Left lobe of liver (tissue), 2 donors: ENCODE data around the gene LARGE1. TPM values are rescaled to one million over a fixed set of nuclear protein-coding genes. Genes with fewer than 3 reads are reported as not detected.
A peak's percentile ranks its signal among the peaks of the same experiment; 100 is the strongest.

Source experiments
- ATAC-seq: fragments of 200-7000 bp; cut with Tn5 transposase; one replicate; pipeline ENCODE4 v1.9.1; 2020; ENCODE audit warnings: mild to moderate bottlenecking, moderate library complexity
- DNase-seq: peaks from one replicate; pipeline ENCODE4 v3.0.0-alpha.2; 2020; ENCODE audit warnings: low spot score
- total RNA-seq: library from RNA; stranded (reverse); gene quantifications from one replicate; pipeline ENCODE4 v1.2.1, GENCODE V29; 2021
- donor health status: DM: no; HTN: no; CAD: no; lungs with moderate emphysema.
- donor health status: DM: no; HTN: yes; CAD: no.

The LARGE1 gene
- total RNA-seq, 1 donor from 2014 or later = 27.2 TPM

DNA sequence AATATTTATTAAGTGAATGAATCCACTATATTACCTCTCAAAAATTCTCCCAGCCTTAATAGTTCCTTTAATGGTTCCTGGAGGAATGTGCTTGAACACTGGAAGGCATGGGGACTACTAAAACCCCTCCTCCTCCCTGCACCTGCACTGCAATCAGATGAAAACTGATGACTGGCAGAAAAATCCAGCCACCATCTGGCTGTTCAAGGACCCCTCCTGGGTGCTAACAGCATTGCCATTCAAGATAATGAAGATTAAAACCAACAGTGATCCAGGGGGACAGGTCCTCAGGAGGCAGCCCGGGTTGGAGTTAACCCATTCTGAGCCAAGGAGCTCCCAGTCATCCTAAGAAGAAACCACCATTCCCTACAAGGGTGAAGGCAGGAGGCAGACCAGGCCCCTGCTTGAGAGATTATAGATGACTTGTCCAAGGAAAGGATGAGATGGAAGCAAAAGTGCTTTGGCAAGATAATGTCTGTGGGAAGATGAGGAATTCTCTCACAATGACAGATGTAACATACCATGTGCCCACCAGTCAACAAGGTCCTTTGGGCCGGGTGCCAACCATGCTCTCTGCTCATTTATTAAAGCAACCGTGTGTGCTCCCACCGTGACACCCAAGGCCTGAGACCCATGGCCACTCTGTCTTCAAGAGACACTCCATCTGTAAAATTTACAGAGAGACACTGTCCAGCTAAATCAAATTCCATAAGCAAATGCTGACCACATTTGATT is 90.6 kb downstream of the LARGE1 start:
- DNase-seq = no peak
- ATAC-seq = no peak

DNA sequence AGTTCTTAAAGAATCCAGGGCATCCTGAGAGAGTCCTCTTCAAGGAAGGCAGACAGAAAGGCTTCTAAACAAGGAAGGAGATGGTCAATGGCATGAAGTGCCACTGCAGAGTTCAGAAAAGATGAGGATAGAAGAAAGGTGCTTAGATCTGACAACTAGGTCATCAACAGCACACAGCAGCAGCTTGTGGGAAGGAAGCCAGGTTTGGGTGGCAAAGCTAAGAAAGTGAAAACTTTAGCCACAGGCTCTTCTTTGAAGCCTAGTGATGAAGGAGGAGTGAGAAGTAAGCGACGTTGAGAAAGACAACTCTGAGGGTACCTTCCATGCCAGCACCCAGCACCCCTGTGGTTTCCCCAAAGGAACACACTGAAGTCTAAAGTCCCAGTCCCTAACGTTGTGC is 92.0 kb downstream of the LARGE1 start:
- ATAC-seq = no peak
- no peak for DNase-seq

DNA sequence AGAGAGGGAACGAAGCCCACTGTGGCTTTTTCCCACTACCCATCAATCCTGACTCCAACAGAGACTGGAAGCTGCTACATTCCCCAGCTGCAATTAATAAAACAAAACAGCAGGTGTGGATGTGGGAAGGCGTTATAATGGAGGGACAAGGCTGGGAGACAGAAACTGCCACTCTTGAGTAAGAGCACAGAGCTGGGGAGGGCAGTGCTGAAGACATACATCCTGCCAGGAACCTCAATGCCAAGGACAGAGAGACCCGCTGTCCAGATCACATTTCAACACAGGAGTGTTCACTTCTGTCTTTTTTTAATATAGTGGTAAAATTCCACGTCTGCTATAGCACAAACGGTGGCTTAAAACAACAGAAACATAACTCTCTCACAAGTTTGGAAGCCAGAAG is 94.5 kb downstream of the LARGE1 start:
- DNase-seq = no peak
- ATAC-seq = no peak

DNA sequence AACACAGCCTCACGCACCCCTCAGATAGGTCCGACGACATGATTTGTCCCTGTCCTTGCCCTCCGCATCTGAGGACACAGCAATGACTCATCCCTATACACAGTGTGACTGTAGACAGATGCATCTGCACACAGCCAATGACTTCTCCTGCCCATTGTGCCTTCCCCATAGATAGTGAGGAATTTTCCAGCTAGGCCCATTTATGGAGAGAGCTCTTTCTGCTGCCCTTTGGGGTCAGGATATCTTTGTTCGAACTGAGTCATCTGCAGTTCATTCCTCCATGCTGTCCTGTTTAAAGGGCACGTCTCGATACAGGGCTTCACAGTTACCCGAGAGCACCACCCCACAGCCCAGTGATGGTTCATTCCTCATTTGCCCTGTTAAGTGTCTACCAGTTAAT is 96.7 kb downstream of the LARGE1 start:
- ATAC-seq (peak; percentile 28), DNase-seq (no peak)

DNA sequence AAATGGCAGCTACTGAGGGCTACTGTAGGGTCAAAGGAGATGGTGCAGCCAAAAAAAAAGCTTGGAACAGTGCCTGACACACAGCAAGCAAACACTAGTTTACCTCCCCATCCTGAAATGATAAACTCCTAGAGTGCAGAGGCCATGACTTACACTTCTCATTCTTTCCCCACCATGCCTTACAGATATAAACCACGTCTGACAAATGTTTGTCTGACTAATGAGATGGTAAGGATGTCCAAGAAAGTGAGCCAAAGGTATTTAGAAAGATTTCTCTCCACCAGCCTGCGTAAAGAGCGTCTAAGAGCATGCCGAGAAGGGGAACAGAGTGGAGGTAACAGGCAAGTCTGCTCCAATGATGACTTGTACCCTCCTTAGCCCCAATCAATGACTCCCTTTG is 99.0 kb downstream of the LARGE1 start:
- no peak for DNase-seq

DNA sequence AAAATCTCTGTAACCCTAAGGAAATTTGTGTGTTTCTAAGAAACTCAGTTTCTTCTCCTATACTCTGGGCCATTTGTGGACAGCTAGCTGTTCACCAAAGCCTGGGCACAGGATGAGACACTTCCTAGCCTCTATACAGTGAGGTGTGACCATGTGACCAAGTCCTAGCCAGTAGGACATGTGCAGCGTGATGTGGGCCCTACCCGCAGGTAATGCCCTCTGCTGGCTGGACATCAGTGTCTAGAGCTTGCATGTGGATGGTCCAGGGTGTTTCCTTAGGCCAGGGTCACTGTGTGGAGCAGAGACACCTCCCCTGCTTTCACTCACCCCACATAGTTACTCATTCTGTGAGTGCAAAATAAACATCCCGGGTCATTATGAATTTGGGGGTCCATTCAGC is 100.5 kb downstream of the LARGE1 start:
- ATAC-seq = peak; percentile 24
- DNase-seq = no peak

More for the DNA sequence above, 99.0 kb downstream of the LARGE1 start:
- no peak for ATAC-seq

DNA sequence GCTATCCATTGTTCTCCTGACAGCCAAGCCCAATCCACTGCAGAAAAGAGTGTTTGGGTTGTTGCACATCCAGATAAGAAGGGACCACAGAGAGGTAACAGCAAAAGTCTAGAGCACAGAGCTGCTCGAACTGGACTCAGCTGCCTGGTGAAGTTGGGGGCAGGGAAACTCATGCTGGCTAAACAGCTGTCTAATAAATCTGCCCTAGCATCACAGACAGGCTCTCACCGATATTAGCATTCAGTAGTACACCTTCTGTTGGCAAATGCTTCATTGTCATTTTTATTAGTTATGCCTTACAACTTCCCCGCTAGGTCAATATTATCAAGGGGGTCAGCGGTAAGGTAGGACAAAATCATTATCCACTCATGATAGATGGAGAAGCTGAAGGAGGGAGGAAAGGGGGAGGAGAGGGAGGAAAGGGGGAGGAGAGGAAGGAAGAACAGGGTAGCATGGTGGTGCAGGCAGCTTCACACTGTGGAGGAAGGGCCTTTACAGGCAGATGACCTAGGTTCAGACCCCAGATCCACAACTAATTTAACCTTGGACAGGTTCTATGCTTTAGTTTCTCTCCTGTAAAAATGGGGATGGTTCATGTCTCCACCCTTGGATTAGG is 102.7 kb downstream of the LARGE1 start:
- no peak for DNase-seq
- ATAC-seq = no peak

DNA sequence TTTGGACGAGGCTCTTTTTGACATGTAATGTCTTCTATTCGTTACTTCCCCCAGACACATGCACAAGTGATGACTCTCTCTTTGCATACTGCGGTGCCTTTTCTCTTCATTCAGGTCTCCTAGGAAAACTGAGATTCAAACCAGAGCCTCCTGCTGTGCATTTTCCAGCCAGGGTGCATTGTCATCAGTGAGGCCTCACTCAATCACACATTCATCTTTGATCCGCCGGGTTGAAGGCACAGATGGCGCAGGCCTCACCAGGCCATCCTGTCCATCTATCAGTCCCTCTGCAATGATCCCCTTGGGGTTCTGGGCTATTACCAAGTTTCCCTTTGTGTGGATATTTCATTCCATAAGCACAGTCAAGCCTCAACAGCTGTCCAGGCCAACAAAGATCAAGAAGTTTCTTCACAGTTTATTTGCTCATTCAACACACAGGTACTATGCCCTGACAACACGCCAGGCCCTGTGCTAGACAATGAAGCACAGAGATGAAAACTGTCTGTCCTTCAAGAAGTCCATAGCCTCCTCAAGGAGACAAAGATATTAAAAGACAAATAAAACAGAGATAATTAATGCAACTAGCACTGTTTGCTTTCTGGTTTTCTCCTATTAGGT is 107.8 kb downstream of the LARGE1 start:
- no peak for DNase-seq
- peak; percentile 86 for ATAC-seq

DNA sequence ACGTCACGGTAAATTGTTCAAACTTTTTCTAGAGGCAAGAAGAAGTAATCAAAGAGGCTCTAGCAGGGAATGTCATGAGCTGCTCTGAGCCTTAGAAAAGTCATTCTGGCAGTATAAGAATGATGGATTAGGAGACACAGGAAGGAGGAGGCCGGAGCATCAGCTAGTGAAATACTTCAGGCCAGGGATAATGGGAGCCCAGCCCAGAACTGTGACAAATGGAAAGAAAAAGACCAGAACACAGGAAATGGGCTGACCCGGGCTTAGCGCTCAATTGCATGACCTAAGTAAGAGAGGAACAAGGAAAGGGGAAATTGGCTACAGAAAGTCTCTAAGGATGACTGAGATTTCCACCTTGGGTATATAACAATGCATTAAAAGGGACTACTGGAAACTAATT is 108.6 kb downstream of the LARGE1 start:
- ATAC-seq (peak; percentile 41), DNase-seq (no peak)

DNA sequence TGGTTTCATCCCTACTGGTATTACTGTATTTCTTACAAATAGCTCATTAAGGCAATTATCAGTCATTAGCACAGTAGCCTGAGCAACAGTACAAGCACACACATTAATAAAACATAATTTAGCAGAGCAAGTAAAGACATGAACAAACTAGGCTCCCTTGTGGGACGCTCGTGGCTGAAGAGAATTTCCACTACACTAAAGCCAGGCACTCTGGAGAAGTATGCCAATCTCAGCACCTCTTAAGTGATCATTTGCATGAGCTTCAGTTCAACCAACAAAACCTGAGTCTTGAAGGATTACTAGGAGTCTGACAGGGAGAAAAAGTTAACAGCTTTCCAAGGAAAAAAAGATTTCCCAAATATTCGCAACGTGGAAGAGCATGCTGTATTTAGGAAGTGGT is 109.1 kb downstream of the LARGE1 start:
- ATAC-seq (no peak), DNase-seq (no peak)

DNA sequence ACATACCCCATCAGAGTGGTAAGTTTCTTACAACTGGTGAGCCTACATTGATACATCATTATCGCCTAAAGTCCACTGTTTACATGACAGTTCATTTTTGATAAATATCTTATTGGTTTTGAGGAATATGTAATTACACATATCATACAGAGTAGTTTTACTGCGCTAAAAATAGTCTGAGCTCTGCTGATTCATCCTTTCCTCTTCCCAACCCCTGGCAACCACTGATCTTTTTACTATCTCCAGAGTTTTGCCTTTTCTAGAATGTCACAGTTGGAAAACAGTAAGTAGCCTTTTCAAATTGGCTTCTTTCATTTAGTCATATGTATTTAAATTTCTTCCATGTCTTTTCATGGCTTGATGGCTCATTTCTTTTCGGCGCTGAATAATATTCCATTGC is 112.8 kb downstream of the LARGE1 start:
- ATAC-seq = no peak
- no peak for DNase-seq

DNA sequence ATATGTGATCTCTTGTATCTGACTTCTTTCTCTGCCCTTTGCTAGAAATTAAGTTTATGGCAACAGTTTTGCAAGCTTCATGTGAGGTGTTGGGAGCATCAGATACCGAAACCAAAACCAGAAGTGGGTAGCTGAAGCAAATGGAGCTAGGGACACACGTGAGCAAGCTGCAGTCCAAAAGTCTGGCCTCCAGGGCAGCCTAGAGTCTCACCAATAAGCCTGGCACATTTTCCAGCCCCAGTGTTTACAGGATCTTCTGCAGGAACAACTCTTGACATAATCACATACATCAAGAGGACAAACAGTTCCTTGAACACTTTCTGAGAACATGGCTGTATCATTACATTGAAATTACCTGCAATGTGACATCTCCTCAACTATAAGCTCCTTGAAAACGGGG is 114.1 kb downstream of the LARGE1 start:
- DNase-seq (peak; percentile 69), ATAC-seq (peak; percentile 97)

DNA sequence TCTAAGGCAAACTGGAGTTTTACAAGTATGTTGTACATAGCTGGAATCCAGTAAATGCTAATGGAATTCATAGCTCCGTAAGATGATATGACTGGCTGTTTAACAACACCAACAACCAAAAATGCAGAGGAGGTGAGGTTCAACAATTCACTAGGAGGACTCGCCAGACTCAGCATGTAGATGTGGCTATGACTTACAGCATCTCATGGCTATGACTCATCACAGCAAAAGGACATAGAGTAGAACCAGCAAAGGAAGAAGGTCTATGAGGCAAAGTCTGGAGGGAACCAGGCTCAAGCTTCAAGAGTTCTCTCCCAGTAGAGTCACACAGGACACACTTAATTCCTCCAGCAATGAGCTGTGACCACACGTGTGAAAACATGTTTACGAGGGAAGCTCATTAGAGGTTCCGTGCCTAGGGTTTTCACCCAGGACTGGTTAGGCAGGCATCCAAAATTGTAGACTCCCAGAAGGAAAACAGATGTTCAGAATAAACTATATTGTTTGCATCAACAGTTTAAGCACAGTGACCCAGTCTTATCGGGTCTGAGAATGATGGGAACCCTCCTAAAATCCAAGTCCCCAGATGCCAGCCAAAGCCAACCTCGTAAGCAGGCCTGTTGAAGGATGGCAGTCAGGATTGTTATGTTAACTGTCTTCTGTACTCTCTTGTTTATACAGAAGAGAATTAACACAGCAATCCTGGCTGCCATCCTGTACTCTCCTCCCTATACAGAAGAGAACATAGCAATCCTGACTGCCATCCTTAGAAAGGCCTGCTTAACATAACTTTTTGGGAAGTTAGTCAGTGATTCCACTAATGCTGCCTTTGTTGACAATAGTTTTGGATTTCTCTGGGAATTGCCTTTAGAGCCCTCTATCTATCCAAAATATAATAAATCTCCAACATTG is 116.6 kb downstream of the LARGE1 start:
- ATAC-seq (no peak), DNase-seq (no peak)

DNA sequence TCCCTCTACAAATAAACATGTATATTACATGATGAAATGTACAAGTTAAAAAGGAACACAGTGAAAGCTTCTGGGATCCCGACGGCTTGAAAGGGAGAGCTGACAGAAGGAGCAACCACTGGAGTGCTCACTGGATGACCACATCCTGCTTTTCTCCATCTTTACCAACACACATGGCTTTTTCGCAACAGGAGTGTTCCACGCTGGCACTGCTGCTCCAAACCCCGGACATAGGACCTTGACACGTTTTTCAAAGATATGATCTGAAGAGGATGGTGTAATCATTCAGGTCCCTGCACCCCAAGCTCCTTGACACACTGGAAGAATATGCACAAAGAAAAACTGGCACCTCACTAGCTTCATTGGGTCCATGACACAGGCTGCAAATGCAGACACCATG is 121.9 kb downstream of the LARGE1 start:
- DNase-seq (no peak), ATAC-seq (no peak)

DNA sequence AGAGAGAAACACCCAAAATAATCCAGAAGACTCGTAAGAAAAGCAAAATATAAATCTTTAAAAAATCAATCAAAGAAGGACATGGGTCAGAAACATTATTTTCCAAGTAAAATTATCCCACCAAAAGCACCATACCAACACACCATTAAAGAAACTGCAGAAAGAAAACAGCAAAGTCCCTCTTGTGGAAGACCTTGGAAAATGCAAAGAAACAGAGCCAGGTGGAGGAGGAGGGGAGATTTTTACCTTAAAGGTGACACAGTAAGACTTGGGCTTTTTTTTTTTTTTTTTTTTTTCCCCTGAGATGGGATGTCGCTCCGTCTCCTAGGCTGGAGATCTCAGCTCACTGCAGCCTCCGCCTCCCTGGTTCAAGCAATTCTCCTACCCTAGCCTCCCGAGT is 123.8 kb downstream of the LARGE1 start:
- DNase-seq (no peak), ATAC-seq (no peak)

DNA sequence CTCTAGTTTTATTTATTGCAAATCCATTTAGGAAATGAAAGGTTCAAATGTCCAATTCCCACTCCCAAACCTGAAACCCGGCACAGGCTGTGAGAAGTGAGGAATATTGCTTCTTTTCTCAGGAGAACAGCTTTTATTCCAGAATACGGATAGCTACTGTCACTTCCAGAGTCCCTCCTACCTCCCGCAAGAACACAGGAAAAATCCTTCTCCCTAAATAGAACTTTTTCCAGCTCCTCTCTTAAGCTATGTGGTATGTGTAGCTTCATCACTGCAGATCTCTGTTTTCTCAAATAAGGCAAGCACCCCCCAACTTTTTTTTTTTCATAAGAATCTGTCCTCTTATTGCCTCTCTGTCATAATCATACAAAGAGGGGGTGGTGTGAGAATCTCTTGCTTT is 126.8 kb downstream of the LARGE1 start:
- DNase-seq (no peak), ATAC-seq (no peak)

DNA sequence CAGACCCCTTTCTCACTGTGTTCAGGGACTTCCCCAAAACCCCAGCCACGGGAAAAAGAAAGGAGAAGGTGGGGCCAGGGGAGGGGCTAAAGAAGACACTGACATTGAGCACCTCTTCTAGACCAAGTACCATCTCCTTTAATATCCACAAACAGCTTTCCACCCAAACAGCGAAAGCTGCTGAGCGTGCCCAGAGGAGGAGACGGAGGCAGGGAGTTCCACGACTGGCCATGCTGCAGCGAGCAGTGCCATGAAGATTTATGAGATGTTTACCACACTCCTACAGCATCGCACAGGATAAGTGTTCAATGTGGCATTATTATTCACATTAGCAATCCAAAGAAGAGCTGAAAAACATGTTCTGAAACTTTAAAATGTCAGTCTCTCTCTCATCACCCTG is 127.4 kb downstream of the LARGE1 start:
- DNase-seq (no peak), ATAC-seq (no peak)

DNA sequence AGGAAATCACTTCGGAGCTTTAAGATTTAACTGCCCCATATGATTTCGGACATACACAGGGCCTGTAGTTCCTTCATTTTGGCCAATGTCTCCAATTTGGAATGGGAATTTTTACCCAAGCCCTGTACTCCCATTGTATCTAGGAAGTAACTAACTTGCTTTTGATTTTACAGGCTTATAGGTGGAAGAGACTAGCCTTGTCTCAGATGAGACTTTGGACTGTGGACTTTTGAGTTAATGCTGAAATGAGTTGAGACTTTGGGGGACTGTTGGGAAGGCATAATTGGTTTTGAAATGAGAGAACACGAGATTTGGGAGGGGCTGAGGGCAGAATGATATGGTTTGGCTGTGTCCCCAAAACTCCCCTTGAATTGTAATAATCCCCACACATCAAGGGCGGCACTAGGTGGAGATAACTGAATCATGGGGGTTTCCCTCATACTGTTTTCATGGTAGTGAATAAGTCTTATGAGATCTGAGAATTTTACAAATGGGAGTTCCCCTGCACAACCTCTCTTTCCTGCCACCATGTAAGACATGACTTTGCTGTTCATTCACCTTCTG is 130.5 kb downstream of the LARGE1 start:
- ATAC-seq (no peak), DNase-seq (no peak)

DNA sequence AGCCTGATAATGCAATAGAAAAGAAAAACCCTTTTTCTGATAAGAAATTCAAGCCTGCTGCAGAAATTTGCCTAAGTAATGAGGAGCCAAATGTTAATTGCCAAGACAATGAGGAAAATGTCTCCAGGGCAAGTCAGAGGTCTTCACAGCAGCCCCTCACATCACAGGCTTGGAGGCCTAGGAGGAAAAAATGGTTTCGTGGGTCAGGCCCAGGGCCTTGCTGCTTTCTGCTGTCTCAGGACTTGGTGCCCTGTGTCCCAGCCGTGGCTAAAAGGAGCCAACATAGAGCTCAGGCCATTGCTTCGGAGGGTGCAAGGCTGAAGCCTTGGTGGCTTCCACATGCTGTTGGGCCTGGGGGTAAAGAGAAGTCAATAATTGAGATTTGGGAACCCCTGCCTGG is 131.3 kb downstream of the LARGE1 start:
- DNase-seq (no peak), ATAC-seq (no peak)

DNA sequence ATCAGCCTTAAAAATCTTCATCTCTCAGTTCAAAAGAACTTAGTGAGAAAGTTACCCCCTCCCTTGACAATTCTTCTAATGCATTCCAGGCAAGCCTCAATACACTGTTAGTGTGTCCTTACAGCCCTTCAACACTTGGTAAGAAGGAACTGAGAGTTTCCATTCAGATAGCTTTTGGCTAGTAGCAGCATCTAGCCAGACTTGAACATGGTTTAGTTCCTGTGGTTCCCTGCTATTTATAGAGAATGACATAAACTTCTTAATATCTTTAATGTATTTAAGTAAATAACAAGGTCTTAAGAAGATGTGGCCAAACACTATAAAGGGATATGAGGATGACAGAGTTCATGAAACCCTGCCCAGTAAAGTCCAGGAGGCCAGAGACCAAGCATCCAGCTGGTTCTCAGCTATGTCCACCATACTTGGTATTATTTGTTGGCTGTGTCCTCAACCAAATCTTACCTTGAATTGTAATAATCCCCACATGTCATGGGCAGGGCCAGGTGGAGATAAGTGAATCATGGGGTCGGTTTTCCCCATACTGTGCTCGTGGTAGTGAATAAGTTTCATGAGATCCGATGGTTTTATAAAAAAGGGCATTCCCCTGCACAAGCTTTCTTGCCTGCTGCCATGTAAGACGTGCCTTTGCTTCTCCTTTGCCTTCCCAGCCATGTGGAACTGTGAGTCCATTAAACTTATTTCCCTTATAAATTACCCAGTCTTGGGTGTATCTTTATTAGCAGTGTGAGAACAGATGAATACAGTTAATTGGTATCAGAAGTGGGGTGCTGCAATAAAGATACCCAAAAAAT is 132.4 kb downstream of the LARGE1 start:
- ATAC-seq (no peak), DNase-seq (no peak)
